IPS-20b (cell line): ENCODE results near the gene C1orf159.
"Not testable (repeated sequence)": the region's sequence is repeated elsewhere in the genome, so short reads cannot be mapped to it uniquely, and the experiment has no call there.

Experiments
- H3K27ac ChIP-seq: one replicate; pipeline ENCODE4 v1.5.1; 2013; ENCODE audit warnings: low read length
- H3K27me3 ChIP-seq: 2 replicates; pipeline ENCODE4 v1.6.1; 2013; ENCODE audit warnings: mild to moderate bottlenecking, low read length, inconsistent platforms; ENCODE audit not compliant: insufficient read depth
- H3K36me3 ChIP-seq: 2 replicates; pipeline ENCODE4 v1.6.1; 2013; ENCODE audit warnings: low read depth, mild to moderate bottlenecking, inconsistent platforms, low read length, moderate library complexity; ENCODE audit not compliant: insufficient read depth
- H3K4me1 ChIP-seq: 2 replicates; pipeline ENCODE4 v1.6.1; 2013; ENCODE audit warnings: mild to moderate bottlenecking, control low read depth, inconsistent platforms, low read length, moderate library complexity; ENCODE audit not compliant: insufficient read depth
- H3K4me3 ChIP-seq: 2 replicates; pipeline ENCODE4 v1.5.1; 2013; ENCODE audit warnings: mild to moderate bottlenecking, low read length, inconsistent platforms
- H3K9ac ChIP-seq: 2 replicates; pipeline ENCODE4 v1.6.1; 2013; ENCODE audit warnings: low read depth, mild to moderate bottlenecking, inconsistent platforms, low read length, moderate library complexity
- H3K9me3 ChIP-seq: 2 replicates; pipeline ENCODE4 v1.6.1; 2013; ENCODE audit warnings: mild to moderate bottlenecking, low read depth, low read length, inconsistent platforms; ENCODE audit not compliant: insufficient read depth

Gene C1orf159

DNA sequence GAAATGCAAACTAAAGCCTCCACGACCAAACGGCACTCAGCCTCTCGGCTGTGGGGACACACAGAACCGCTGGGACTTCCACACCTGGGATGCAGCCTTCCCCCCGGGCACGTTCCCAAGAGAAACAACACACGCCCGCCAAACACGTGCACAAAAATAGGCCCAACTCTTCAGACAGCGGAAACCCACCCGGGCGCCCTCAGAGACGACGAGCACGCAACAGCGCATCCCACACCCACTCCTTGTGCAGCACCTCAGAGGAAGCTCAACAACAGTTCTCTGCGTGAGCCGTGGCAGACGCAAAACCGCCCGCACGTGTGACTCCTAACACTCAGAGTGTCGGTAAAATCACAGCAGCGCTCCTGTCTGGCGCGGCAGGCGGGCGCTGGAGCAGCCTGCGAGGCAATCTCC, 5.3 kb downstream of the C1orf159 start:
- Histone ChIP-seq H3K9me3 (peaks cover 6% of the 10 kb centered on the region), H3K27me3 (no peaks in the 10 kb centered on the region), H3K27ac (no peak overlapping the region), H3K4me1 (peaks cover 2% of the 10 kb centered on the region; the same call in 1 of the 2 replicates), H3K36me3 (peaks cover 5% of the 10 kb centered on the region; the same call in 1 of the 2 replicates), H3K9ac (no peak overlapping the region), H3K4me3 (no peak overlapping the region)

DNA sequence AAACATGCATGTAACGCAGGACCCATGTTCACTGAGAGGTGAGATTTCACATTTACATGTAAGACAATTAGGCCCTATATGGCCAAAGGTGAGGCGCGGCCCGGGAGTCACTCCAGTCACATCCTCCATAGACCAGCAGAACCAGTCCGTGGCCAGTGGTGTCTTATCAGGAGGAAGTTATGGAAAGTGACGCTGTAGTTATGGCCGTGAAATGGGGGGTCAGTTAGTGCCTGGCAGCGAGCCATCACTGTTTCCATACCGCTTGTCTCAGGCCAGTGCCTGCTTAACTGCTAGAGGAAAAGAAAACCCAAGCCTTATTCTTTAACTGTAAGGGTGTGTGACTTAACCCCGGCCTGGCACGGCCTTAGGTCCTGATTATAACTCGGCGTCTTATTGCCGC, 6.1 kb downstream of the C1orf159 start:
- Histone ChIP-seq H3K9ac (no peak overlapping the region), H3K27ac (no peak overlapping the region), H3K36me3 (peaks cover 5% of the 10 kb centered on the region; the same call in 1 of the 2 replicates), H3K4me3 (no peak overlapping the region), H3K4me1 (peaks cover under 1% of the 10 kb centered on the region; the same call in 1 of the 2 replicates), H3K9me3 (peaks cover 6% of the 10 kb centered on the region), H3K27me3 (no peaks in the 10 kb centered on the region)

DNA sequence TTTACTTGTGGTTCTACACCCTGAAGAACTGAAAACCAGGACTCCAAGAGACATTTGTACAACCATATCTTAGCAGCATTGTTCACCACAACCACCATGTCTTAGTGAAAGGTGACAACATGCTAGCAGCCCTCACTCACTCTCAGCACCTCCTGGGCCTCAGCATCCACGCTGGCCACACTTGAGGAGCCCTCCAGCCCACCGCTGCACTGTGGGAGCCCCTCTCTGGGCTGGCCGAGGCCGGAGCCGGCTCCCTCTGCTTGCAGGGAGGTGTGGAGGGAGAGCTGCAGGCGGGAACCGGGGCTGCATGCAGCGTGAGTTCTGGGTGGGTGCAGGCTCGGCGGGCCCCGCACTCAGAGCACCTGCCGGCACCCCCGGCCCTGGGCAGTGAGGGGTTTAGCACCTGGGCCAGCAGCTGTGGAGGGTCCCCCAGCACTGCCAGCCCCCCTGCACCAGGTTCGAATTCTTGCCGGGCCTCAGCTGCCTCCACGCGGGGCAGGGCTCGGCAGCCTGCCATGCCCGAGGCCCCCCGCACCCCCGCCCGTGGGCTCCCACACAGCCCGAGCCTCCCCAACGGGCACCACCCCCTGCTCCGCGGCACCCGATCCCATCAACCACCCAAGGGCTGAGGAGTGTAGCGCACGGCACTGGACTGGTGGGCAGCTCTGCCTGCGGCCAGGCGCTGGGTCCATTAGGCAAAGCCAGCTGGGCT, 9.2 kb downstream of the C1orf159 start:
- Histone ChIP-seq H3K9ac (no peak overlapping the region), H3K36me3 (no peaks in the 10 kb centered on the region), H3K9me3 (peaks cover 6% of the 10 kb centered on the region; the same call in 1 of the 2 replicates), H3K27ac (no peak overlapping the region), H3K4me3 (no peak overlapping the region), H3K4me1 (no peaks in the 10 kb centered on the region), H3K27me3 (no peaks in the 10 kb centered on the region)

DNA sequence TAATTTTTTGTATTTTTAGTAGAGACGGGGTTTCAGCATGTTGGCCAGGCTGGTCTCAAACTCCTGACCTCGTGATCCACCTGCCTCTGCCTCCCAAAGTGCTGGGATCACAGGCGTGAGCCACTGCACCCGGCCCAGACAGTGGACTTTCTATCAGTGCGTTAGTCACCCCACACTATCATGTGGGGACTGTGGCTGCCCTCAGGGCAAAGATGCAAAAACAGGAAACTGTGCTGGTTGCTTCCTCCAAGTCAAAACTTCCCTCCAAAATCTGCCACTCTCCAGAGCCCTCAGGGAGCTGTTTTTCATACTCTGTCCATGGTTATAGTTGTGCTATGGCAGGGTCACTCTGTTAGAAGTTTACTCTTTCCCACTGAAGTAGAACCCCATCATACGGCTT, 11.7 kb downstream of the C1orf159 start:
- not testable (repeated sequence) for H3K36me3 ChIP-seq, H3K27ac ChIP-seq, H3K9me3 ChIP-seq, H3K9ac ChIP-seq, H3K27me3 ChIP-seq, H3K4me3 ChIP-seq, H3K4me1 ChIP-seq

DNA sequence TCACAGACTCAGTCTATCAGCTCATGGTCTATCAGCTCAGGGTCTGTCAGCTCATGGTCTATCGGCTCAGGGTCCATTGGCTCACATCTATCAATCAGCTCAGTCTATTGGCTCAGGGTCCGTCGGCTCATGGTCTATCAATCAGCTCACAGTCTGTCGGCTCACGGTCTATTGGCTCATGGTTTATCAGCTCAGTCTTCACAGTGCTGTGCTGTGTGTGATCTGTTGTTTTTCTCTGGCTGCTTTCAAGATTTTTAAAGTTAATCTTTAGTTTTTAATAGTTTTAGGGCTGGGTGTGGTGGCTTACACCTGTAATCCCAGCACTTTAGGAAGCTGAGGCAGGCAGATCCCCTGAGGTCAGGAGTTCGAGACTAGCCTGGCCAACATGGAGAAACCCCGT, 14.4 kb downstream of the C1orf159 start:
- peaks cover 11% of the 10 kb centered on the region; the same call in 1 of the 2 replicates for H3K27me3 ChIP-seq
- H3K4me3 ChIP-seq = no peak overlapping the region
- H3K36me3 ChIP-seq = no peaks in the 10 kb centered on the region
- no peak overlapping the region for H3K9ac ChIP-seq
- H3K27ac ChIP-seq = no peak overlapping the region
- no peaks in the 10 kb centered on the region for H3K4me1 ChIP-seq
- H3K9me3 ChIP-seq = peaks cover 6% of the 10 kb centered on the region

DNA sequence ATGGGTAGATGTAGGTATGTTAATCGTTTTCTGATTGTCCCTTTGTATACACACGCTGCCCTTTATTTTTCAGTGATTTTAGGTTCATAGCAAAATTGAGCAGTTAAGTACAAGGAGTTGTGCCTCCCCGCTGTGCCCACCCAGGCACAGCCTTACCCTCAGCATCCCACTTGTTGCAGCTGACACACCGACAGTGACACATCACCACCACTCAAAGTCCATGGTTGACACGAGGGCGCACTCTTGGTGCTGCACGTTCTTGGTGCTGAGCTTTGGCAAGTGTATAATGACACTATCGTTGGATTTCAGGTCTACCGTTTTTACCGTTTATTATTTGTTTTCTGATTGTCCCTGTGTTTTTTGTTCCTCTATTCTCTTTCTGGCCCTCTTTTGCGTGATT, 15.6 kb downstream of the C1orf159 start:
- Histone ChIP-seq H3K36me3 (no peaks in the 10 kb centered on the region), H3K9ac (no peak overlapping the region), H3K4me3 (no peak overlapping the region), H3K27me3 (peaks cover 11% of the 10 kb centered on the region; the same call in 1 of the 2 replicates), H3K4me1 (no peaks in the 10 kb centered on the region), H3K27ac (no peak overlapping the region), H3K9me3 (peaks cover 7% of the 10 kb centered on the region)

DNA sequence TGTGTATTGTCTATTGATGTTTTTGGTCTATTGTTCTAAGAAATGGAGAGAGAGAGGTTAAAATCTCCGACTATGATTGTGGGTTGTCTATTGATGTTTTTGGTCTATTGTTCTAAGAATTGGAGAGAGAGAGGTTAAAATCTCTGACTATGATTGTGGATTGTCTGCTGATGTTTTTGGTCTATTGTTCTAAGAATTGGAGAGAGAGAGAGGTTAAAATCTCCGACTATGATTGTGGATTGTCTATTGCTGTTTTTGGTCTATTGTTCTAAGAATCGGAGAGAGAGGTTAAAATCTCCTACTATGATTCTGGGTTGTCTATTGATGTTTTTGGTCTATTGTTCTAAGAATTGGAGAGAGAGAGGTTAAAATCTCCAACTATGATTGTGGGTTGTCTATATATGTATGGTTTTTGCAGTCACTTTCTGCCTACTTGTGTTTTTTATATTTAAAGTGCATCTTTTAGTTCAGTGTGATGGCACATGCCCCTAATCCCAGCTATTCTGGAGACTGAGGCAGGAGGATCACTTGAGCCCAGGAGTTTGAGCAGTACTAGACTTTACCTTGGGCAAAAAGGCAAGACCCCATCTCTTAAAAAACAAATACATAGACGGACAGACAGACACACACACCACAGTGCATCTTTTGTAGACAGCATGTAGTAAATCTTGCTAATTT, 16.2 kb downstream of the C1orf159 start:
- H3K27me3 ChIP-seq = peaks cover 11% of the 10 kb centered on the region; the same call in 1 of the 2 replicates
- H3K4me1 ChIP-seq = no peaks in the 10 kb centered on the region
- no peaks in the 10 kb centered on the region for H3K36me3 ChIP-seq
- H3K9me3 ChIP-seq = peaks cover 12% of the 10 kb centered on the region
- no peak overlapping the region for H3K27ac ChIP-seq
- H3K9ac ChIP-seq = no peak overlapping the region
- no peak overlapping the region for H3K4me3 ChIP-seq

DNA sequence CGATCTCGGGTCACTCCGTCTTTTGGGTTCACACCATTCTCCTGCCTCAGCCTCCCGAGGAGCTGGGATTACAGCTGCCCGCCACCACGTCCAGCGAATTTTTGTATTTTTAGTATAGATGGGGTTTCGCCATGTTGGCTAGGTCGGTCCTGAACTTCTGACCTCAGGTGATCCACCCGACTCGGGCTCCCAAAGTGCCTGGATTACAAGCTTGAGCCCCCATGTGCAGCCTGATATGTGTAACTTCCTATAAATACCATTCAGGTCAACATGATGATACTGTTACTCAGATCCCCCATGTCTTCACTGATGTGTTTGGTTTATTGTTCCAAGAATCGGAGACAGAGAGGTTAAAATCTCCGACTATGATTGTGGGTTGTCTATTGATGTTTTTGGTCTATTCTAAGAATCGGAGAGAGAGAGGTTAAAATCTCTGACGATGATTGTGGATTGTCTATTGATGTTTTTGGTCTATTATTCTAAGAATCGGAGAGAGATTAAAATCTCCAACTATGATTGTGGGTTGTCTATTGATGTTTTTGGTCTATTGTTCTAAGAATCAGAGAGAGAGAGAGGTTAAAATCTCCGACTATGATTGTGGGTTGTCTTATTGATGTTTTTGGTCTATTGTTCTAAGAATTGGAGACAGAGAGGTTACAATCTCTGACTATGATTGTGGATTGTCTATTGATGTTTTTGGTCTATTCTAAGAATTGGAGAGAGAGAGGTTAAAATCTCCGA, 17.0 kb downstream of the C1orf159 start:
- Histone ChIP-seq H3K27ac (no peak overlapping the region), H3K9me3 (peaks cover 12% of the 10 kb centered on the region), H3K36me3 (no peaks in the 10 kb centered on the region), H3K27me3 (peaks cover 11% of the 10 kb centered on the region; the same call in 1 of the 2 replicates), H3K9ac (no peak overlapping the region), H3K4me3 (no peak overlapping the region), H3K4me1 (no peaks in the 10 kb centered on the region)

DNA sequence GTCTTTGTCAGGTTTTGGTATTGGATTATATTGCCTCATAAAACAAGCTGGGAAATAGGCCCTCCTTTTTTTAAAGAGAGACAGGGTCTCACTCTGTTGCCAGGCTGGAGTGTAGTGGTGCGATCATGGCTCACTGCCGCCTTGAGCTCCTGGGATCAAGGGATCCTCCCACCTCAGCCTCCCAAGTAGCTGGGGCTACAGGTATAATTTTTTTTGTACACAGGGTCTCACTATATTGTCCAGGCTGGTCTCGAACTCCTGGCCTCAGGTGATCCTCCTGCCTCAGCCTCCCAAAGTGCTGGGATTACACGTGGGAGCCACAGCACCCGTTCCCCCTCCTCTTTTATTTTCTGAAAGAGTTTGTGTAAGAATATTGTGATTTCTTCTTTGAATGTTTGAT, 19.8 kb downstream of the C1orf159 start:
- not testable (repeated sequence) for H3K4me1 ChIP-seq, H3K36me3 ChIP-seq, H3K27ac ChIP-seq, H3K9ac ChIP-seq, H3K4me3 ChIP-seq
- peaks cover 12% of the 10 kb centered on the region for H3K9me3 ChIP-seq
- H3K27me3 ChIP-seq = peaks cover 11% of the 10 kb centered on the region; the same call in 1 of the 2 replicates

DNA sequence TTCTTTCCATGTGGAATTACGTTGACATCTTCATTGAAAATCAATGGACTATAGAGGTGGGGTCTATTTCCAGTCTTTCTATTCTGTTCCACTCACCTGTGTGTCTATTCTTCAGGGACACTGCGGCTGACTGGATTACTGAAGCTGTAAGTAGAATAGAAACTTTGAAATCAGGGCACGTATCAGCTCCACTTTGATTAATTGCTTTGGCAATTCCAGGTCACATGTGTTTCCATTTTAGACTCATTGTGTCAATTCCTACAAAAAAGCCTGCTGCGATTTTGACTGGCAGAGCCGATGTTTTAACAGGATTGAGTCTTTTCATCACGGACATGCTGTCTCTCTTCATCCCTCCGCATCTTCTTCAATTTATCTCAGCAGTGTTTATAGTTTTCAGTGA, 20.9 kb downstream of the C1orf159 start:
- Histone ChIP-seq H3K36me3 (no peaks in the 10 kb centered on the region), H3K27me3 (peaks cover 11% of the 10 kb centered on the region; the same call in 1 of the 2 replicates), H3K9ac (no peak overlapping the region), H3K9me3 (peaks cover 12% of the 10 kb centered on the region; the same call in 1 of the 2 replicates), H3K4me3 (no peak overlapping the region), H3K27ac (no peak overlapping the region), H3K4me1 (no peaks in the 10 kb centered on the region)

DNA sequence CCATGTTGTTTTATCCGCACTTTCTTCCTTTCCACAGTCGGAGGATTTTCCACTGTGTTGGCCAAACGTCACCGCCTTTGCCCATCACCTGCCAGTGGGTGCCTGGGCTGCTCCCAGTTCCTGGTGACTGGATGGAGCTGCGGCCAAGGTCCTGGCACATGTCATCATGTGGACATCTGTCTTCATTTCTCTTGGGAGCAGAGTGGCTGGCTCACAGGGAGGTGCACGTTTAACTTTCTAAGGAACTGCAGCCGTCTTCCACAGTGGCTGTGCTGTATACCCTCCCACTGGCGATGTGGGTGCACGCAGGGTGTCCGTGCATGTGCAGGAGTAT, 22.3 kb downstream of the C1orf159 start:
- Histone ChIP-seq H3K4me1 (no peaks in the 10 kb centered on the region), H3K27ac (no peak overlapping the region), H3K4me3 (no peak overlapping the region), H3K27me3 (no peaks in the 10 kb centered on the region), H3K9me3 (peaks cover 12% of the 10 kb centered on the region; the same call in 1 of the 2 replicates), H3K9ac (no peak overlapping the region), H3K36me3 (no peaks in the 10 kb centered on the region)
